ENCODE results near the gene MVP. TPM values are rescaled to one million over a fixed set of nuclear protein-coding genes. Genes with fewer than 3 reads are reported as not detected.

The MVP gene
- total RNA-seq, 1 donor from 2014 or later, result 13.1 TPM

DNA sequence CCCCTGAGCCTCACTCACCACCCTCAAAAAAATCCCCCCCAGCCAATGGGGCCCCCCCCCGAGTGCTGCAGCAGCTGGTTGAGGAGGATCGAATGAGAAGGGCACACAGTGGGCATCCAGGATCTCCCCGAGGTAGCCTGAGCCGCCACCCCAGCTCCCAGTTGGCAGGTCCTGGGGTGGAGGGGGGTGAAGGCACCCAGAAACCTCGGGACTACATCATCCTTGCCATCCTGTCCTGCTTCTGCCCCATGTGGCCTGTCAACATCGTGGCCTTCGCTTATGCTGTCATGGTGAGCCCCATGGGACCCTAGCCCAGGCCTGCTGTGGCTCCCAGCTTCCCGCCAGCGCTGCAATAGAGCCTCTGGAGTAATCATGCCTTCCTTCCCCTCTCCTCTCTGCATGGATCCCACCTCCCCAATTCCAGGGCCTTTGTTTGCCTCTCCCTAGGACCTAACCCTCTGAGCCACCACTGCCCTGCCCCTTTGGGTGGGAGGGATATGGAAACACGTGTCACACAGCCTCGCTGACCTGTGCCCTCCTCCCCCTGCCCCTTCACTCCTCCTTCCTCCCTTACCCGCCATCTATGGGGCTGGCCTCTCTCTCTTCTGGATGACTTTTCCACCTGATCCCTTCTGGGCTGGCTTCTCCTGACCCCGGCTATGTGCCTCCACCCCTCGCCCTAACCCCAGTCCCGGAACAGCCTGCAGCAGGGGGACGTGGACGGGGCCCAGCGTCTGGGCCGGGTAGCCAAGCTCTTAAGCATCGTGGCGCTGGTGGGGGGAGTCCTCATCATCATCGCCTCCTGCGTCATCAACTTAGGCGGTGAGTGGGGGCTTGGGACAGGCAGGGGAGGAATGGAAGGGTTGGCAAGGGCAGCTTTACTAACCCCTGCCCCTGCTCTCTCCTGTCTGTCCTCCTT is 6.4 kb upstream of the MVP start:
- H3K4me1 Mint-ChIP-seq, result peaks cover 65% of the 10 kb centered on the region
- no peak for DNase-seq (ENCODE audit: low spot score in 2 of 2, unreplicated experiment in 2 of 2)
- no peaks in the 10 kb centered on the region for H3K9me3 Mint-ChIP-seq
- H3K4me3 Mint-ChIP-seq, result peak overlapping the region; percentile 54
- H3K27ac Mint-ChIP-seq, result no peak overlapping the region
- TF ChIP-seq CTCF (IDR thresholded peaks at IDR 0.05; ENCODE audit: unreplicated experiment), result no peak
- no peaks in the 10 kb centered on the region for H3K27me3 Mint-ChIP-seq (ENCODE audit: low read depth)
- peaks cover 2% of the 10 kb centered on the region for H3K36me3 Mint-ChIP-seq

DNA sequence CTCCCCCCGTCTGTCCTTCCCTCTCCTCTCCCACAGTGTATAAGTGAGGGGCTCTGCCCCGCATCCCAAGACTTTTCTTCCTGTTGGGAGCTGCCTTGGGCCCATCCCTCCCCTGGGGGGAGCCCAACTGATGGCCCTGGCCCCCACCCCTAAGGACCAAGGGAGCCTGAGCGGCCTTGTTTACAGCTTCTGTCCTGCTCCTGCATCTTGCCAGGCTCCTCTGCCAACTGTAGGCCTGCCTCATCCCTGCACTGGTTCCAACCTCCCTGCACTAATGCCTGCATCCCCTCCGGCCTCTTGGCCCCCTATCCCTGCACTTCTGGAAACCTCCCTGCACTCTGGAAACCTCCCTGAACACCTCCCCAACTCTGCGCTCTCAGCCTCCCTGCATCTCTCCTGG is 5.7 kb upstream of the MVP start:
- Mint-ChIP-seq H3K4me1 (peaks cover 67% of the 10 kb centered on the region), H3K27ac (no peak overlapping the region), H3K4me3 (peak overlapping the region; percentile 91), H3K27me3 (ENCODE audit: low read depth) (no peaks in the 10 kb centered on the region), H3K36me3 (peaks cover 6% of the 10 kb centered on the region), H3K9me3 (no peaks in the 10 kb centered on the region)
- no peak for DNase-seq (ENCODE audit: low spot score in 2 of 2, unreplicated experiment in 2 of 2)
- TF ChIP-seq CTCF (IDR thresholded peaks at IDR 0.05; ENCODE audit: unreplicated experiment), result no peak

DNA sequence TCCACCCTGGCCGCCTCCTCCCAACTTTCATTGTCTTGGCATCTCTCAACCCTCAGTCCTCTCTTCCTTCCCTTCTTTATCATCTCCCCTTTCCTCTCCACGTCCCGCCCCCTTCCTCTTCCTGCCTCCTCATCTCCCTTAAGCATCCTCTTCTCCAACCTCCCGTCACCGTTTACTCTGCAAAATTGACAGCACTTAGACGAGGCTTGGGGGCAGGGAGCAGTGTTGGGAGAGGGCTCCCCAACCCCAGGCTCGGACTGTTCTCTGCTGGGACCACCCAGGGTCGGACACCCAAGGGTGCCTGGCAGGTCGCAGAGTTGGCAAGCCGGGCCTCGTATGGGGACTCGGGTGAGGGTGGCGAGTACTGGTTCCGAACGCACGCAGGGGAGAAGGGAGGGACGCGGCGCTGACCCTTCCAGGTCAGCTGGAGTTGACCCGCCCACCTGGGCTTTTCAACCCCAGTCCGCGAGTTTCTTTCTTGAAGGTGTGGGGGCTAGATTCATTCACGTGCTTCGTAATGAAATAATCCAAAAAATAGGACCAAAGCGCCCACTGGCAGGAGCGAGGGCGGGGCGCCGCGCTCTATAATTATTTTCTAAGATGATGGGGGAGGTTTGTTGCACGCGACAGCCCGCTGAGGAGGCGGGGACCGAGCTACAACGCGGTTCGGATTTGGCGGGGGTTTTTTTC is 5.1 kb upstream of the MVP start:
- no peak for DNase-seq (ENCODE audit: low spot score in 2 of 2, unreplicated experiment in 2 of 2)

DNA sequence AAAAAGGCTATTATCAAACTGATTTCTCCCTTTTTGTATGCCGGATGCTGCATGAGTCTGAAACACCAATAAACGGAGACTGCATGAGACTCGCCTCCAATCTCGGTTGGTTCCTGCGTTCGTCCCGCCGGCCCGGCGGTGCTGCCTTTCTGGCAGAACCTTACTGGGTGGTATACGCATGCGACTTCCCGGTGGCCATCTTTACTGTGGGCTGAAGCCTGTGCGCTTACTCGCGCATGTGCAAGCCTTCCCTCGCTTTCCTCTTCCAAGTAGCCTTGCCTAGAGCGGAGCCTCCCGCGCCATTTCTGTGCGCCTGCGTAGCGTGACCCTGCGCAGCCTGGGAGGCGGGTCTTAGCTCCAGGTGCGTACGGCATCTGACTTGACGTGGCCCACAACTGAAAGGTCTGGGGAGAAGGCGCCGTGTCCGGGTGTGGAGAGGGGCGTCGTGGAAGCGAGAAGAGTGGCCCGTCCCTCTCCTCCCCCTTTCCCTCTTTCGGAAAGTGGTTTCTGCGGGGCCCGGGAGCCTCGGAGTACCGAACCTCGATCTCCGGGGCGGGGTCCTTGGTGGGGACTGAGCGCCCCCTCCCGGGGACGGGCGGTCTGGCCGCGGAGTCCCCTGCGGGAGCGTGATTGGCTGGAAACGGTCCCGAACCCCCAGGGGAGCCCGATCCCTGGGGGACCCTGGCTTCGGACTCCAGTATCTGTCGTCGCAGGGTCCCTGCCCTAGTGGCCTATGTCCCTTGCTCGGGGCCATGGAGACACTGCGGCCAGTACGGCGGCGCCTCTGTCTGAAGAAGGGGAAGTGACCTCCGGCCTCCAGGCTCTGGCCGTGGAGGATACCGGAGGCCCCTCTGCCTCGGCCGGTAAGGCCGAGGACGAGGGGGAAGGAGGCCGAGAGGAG is 4.2 kb upstream of the MVP start, which contains the start of gene PAGR1:
Gene PAGR1 (plus strand): TSS at position 360 of the 901 bp plus-strand sequence. CDS start 374 bp downstream, at position 734.
- Mint-ChIP-seq H3K27ac (peak within 1 kb of the TSS; percentile 97), H3K27me3 (ENCODE audit: low read depth) (no peaks in the 10 kb centered on the region), H3K36me3 (peaks cover 6% of the 10 kb centered on the region), H3K4me1 (peaks cover 68% of the 10 kb centered on the region), H3K9me3 (no peaks in the 10 kb centered on the region), H3K4me3 (peak within 1 kb of the TSS; percentile 91)
- peak; percentile 83 for TF ChIP-seq CTCF (IDR thresholded peaks at IDR 0.05; ENCODE audit: unreplicated experiment)
- peak; percentile 91 to 98 for DNase-seq (ENCODE audit: low spot score in 2 of 2, unreplicated experiment in 2 of 2)

More for the DNA sequence above, 5.1 kb upstream of the MVP start:
- H3K4me1 Mint-ChIP-seq, result peaks cover 69% of the 10 kb centered on the region
- no peak for TF ChIP-seq CTCF (IDR thresholded peaks at IDR 0.05; ENCODE audit: unreplicated experiment)
- H3K9me3 Mint-ChIP-seq, result no peaks in the 10 kb centered on the region
- H3K27ac Mint-ChIP-seq, result peak overlapping the region; percentile 84
- peaks cover 6% of the 10 kb centered on the region for H3K36me3 Mint-ChIP-seq
- H3K4me3 Mint-ChIP-seq, result peak overlapping the region; percentile 91
- no peaks in the 10 kb centered on the region for H3K27me3 Mint-ChIP-seq (ENCODE audit: low read depth)

Measured in mesothelial cell of epicardium (in vitro differentiated cells).